HepG2 (cell line): ENCODE data around the gene AEN. TPM values are rescaled to one million over a fixed set of nuclear protein-coding genes. Genes with fewer than 3 reads are reported as not detected.

Source experiments
- ETV5 ChIP-seq: IDR thresholded peaks from 2 replicates; pipeline ENCODE4 v1.6.1; 2018; ENCODE audit warnings: missing biosample characterization, missing genetic modification reagents, inconsistent platforms, borderline replicate concordance
- HNF1A ChIP-seq, 2 experiments: sonication (generic) in 1 of 2; formaldehyde crosslinking in 1 of 2; IDR thresholded peaks; 2 replicates each; pipeline versions ENCODE4 v1.4.0 to v1.6.1; 2016 to 2020; ENCODE audit warnings: borderline replicate concordance in 1 of 2, low read depth in 1 of 2, mild to moderate bottlenecking in 1 of 2, missing genetic modification reagents in 1 of 2
- JUNB ChIP-seq: sonication (generic); formaldehyde crosslinking; IDR thresholded peaks from 2 replicates; pipeline ENCODE4 v1.8.0; 2022; ENCODE audit warnings: missing genetic modification reagents, mild to moderate bottlenecking, borderline replicate concordance
- NBN ChIP-seq: fragments of 450-650 bp; conservative IDR thresholded peaks from 2 replicates; pipeline ENCODE4 v1.6.1; 2017
- ONECUT2 ChIP-seq: sonication (generic); formaldehyde crosslinking; IDR thresholded peaks from 2 replicates; pipeline ENCODE4 v1.4.0; 2020; ENCODE audit warnings: missing genetic modification reagents
- RFX1 ChIP-seq: fragments of 450-650 bp; IDR thresholded peaks from 2 replicates; pipeline ENCODE4 v1.6.1; 2017
- SMAD3 ChIP-seq: sonication (generic); formaldehyde crosslinking; IDR thresholded peaks from 2 replicates; pipeline ENCODE4 v1.4.0; 2020; ENCODE audit warnings: missing genetic modification reagents
- SP4 ChIP-seq: sonication (generic); formaldehyde crosslinking; IDR thresholded peaks from 2 replicates; pipeline ENCODE4 v1.8.1; 2023; ENCODE audit warnings: mild to moderate bottlenecking, missing genetic modification reagents
- SPEN ChIP-seq: sonication (generic); formaldehyde crosslinking; IDR thresholded peaks from 2 replicates; pipeline ENCODE4 v1.5.1; 2020; ENCODE audit warnings: low read depth, mild to moderate bottlenecking, missing genetic modification reagents
- TBX2 ChIP-seq: sonication (generic); formaldehyde crosslinking; IDR thresholded peaks from 2 replicates; pipeline ENCODE4 v1.5.0; 2020; ENCODE audit warnings: missing genetic modification reagents, mild to moderate bottlenecking, borderline replicate concordance
- ZKSCAN8 ChIP-seq: IDR thresholded peaks from 2 replicates; pipeline ENCODE4 v1.6.1; 2016; ENCODE audit warnings: borderline replicate concordance, missing genetic modification reagents, missing compliant biosample characterization
- ZNF121 ChIP-seq: sonication (generic); formaldehyde crosslinking; IDR thresholded peaks from 2 replicates; pipeline ENCODE4 v1.5.0; 2020; ENCODE audit warnings: mild to moderate bottlenecking, missing genetic modification reagents
- ZNF354B ChIP-seq: sonication (generic); formaldehyde crosslinking; IDR thresholded peaks from 2 replicates; pipeline ENCODE4 v1.8.0; 2022; ENCODE audit warnings: mild to moderate bottlenecking, missing genetic modification reagents
- ZNF652 ChIP-seq: IDR thresholded peaks from 2 replicates; pipeline ENCODE4 v1.6.1; 2016; ENCODE audit warnings: low read depth, borderline replicate concordance
- ZNF691 ChIP-seq: sonication (generic); formaldehyde crosslinking; IDR thresholded peaks from 2 replicates; pipeline ENCODE4 v1.4.0; 2020; ENCODE audit warnings: missing genetic modification reagents, low read depth, mild to moderate bottlenecking, borderline replicate concordance
- ZNF713 ChIP-seq: sonication (generic); formaldehyde crosslinking; IDR thresholded peaks from 2 replicates; pipeline ENCODE4 v1.4.0; 2020; ENCODE audit warnings: mild to moderate bottlenecking, missing genetic modification reagents
- polyA plus RNA-seq, 8 experiments: library from polyadenylated mRNA; depleted of rRNA in 3 of 8; stranded (reverse) in 7 of 8; unstranded in 1 of 8; fragments of >200 nt; fragmentation: Illumina TruSeq in 4 of 8; extraction: Trizol in 4 of 8; gene quantifications; 2 replicates each; pipeline versions ENCODE4 v1.2.1 to v1.2.3, GENCODE V29; 2011 to 2016; ENCODE audit warnings: low read depth in 4 of 8, missing spikeins in 1 of 8, mixed read lengths in 1 of 8; ENCODE audit not compliant: insufficient read depth in 1 of 8
- total RNA-seq, 5 experiments: library from RNA; depleted of rRNA; stranded (reverse); fragments of >200 nt; fragmentation: Illumina TruSeq; extraction: Trizol; gene quantifications; 2 replicates each; pipeline ENCODE4 v1.2.3, GENCODE V29; 2016; ENCODE audit warnings: low read depth in 1 of 5
- TF ChIP-seq, protein P1 (sequence below): sonication (generic); formaldehyde crosslinking; IDR thresholded peaks from 2 replicates; pipeline ENCODE4 v1.4.0; 2020; ENCODE audit warnings: mild to moderate bottlenecking, missing genetic modification reagents
- TF ChIP-seq, protein P2 (sequence below): sonication (generic); formaldehyde crosslinking; conservative IDR thresholded peaks from 2 replicates; pipeline ENCODE4 v1.4.0; 2020; ENCODE audit warnings: mild to moderate bottlenecking, missing genetic modification reagents, moderate library complexity

Gene AEN
- total and polyA plus RNA-seq, 2 of the 13 experiments (the other 11 are each of a cell fraction or from before 2014, with no cell fraction given) = 51.3 to 118 TPM

DNA sequence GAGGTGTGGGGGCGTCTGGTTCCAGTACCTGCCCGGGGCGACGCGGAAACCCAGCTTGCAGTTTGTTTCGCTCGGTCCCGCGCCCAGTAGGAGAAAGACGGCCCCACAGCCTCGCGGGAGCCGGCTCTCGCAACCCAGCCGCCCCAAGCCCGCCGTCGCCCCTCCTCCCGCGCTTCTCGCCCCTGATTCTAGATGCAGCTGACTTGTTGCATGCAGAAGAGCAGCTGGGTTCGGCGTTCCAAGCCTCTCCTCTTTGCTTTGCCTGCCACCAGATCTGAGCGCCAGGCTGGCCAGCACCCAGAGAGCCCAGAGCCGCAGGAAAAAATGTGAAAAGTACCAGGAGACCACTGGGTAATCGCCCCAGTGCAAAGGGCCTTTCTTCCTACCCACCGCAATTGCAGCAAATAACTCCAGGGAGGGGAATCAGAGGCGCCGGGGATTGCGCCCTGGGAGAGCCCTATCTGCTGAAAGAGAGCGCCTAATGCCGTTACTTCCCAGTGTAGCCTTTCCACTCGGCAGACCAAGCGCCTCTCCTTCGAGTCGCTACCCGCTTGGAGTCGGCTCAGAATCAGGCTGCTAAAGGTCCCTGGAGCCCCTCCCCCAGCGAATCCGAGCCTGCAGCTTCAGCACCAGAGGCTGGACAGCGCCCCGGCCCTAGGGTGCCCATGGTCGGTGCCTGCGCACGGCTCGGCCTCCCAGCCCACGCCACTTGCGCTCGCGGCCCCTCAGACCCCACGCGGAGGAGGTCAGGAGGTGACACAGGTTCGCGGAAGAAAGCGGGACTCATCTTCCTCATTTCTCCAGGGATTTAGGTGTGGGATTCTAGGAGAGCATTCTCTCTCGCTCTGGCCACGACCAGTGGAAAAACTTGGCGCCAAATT, 15.7 kb upstream of the AEN start (continued):
- TF ChIP-seq ONECUT2 (CRISPR knock-in tag) = no peak
- no peak for TF ChIP-seq NBN
- TF ChIP-seq, protein P1, sequence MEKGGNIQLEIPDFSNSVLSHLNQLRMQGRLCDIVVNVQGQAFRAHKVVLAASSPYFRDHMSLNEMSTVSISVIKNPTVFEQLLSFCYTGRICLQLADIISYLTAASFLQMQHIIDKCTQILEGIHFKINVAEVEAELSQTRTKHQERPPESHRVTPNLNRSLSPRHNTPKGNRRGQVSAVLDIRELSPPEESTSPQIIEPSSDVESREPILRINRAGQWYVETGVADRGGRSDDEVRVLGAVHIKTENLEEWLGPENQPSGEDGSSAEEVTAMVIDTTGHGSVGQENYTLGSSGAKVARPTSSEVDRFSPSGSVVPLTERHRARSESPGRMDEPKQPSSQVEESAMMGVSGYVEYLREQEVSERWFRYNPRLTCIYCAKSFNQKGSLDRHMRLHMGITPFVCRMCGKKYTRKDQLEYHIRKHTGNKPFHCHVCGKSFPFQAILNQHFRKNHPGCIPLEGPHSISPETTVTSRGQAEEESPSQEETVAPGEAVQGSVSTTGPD (CRISPR knock-in tag) = peak; percentile 40; the same call in 1 of the 2 replicates
- no peak for TF ChIP-seq RFX1
- TF ChIP-seq ETV5 (CRISPR knock-in tag) = no peak
- TF ChIP-seq ZNF691 = no peak
- no peak for TF ChIP-seq ZKSCAN8
- no peak for TF ChIP-seq HNF1A (IDR thresholded peaks at IDR 0.05; ENCODE audit: low read depth)
- TF ChIP-seq HNF1A (CRISPR knock-in tag; IDR thresholded peaks at IDR 0.05; ENCODE audit: borderline replicate concordance) = no peak
- no peak for TF ChIP-seq TBX2 (CRISPR knock-in tag)
- TF ChIP-seq ZNF652 = no peak
- TF ChIP-seq, protein P2, sequence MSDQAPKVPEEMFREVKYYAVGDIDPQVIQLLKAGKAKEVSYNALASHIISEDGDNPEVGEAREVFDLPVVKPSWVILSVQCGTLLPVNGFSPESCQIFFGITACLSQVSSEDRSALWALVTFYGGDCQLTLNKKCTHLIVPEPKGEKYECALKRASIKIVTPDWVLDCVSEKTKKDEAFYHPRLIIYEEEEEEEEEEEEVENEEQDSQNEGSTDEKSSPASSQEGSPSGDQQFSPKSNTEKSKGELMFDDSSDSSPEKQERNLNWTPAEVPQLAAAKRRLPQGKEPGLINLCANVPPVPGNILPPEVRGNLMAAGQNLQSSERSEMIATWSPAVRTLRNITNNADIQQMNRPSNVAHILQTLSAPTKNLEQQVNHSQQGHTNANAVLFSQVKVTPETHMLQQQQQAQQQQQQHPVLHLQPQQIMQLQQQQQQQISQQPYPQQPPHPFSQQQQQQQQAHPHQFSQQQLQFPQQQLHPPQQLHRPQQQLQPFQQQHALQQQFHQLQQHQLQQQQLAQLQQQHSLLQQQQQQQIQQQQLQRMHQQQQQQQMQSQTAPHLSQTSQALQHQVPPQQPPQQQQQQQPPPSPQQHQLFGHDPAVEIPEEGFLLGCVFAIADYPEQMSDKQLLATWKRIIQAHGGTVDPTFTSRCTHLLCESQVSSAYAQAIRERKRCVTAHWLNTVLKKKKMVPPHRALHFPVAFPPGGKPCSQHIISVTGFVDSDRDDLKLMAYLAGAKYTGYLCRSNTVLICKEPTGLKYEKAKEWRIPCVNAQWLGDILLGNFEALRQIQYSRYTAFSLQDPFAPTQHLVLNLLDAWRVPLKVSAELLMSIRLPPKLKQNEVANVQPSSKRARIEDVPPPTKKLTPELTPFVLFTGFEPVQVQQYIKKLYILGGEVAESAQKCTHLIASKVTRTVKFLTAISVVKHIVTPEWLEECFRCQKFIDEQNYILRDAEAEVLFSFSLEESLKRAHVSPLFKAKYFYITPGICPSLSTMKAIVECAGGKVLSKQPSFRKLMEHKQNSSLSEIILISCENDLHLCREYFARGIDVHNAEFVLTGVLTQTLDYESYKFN (CRISPR knock-in tag) = no peak
- TF ChIP-seq SMAD3 (CRISPR knock-in tag) = peak; percentile 48; the same call in 1 of the 2 replicates
- no peak for TF ChIP-seq SP4 (CRISPR knock-in tag)
- no peak for TF ChIP-seq ZNF713 (CRISPR knock-in tag)
- no peak for TF ChIP-seq JUNB (CRISPR knock-in tag)
- no peak for TF ChIP-seq SPEN (CRISPR knock-in tag)
- no peak for TF ChIP-seq ZNF121
- no peak for TF ChIP-seq ZNF354B (CRISPR knock-in tag)
